ENCODE results near the gene RIMBP2. TPM values are rescaled to one million over a fixed set of nuclear protein-coding genes. Genes with fewer than 3 reads are reported as not detected.
"Not testable (repeated sequence)": the region's sequence is repeated elsewhere in the genome, so short reads cannot be mapped to it uniquely, and the experiment has no call there.

The RIMBP2 gene
- total RNA-seq, 1 donor from 2014 or later, result not detected

DNA sequence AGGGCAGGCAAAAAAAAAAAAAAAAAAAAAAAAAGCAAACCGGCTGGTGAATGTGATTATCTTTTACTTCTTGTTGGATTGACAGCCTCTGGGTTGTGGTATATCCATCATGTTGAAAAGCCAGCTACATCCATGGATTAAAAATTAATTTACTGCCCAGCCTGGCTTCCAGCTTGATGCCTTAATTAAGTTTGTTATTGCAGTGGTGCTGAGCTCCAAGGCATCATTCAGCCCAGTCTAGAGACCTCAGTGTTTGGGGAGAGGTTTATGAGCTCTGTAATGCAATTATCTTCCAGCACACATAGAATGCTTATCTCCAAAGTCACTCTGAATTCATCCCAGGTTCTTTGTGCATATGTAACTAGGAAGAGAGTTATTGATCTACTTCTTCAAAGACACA lies 114.8 kb downstream of the RIMBP2 start:
- intact Hi-C loops (cut with DNase I), result no loop called here
- no peak for ATAC-seq (ENCODE audit: poor library complexity)

DNA sequence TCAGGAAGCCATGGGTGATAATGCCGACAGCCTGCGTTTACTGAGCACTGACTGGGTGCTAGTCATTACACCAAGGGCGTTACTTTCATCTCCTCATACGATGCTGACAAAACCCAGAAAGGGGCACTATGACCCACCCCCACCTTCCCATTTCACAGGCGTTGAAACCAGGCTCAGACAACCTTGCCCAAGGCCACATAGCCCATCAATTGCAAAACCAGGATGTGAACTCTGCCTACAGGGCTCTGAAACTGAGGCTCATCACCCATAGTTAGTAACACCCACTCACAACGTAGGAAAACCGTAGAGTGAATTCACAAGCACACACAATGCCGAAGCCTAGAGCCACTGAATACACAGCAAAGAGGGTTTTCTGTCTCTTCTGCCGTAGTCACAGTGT lies 119.9 kb downstream of the RIMBP2 start:
- no peak for DNase-seq
- intact Hi-C loops (cut with DNase I), result no loop called here
- ATAC-seq (ENCODE audit: poor library complexity), result no peak

More for the DNA sequence above, 114.8 kb downstream of the RIMBP2 start:
- DNase-seq, result no peak

DNA sequence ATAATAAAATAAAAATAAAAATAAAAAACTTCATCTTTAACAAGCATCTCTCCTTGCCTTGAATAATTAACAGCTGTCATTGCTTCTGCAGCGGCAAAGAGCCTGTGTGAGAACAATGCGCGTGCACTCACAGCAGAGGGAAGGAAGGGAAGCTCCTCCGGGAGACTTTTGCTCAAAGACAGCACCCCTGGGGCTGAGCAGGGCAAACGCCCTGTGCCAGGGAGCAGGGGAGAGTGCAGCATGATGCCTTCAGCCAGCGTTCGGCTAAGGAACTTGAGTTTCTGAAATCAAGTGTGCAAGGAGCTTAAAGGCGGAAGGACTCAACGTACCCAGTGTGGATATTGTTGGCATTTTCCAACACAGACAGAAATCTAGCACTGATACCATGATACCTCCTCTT lies 120.5 kb downstream of the RIMBP2 start:
- ATAC-seq (ENCODE audit: poor library complexity), result no peak
- intact Hi-C loops (cut with DNase I), result no loop called here
- no peak for DNase-seq

DNA sequence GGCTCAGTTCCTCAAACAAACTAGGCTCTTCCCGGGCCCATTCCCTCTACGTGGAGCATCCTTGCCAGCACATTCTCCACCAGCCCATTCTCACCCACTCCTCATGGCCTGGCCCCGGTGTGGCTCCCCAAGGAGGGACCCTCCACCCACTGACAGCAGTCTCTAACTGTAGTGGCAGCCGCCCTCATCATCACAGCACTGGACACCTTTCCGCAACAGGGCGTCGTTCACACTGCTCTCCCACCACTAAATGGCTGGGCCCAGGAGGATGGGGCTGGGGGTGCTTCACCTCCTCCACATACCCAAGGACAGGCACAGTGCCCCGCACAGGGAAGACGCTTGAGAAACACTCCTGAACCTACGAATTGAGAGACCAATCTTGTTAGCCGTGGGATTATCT lies 123.0 kb downstream of the RIMBP2 start:
- DNase-seq, result no peak
- intact Hi-C loops (cut with DNase I), result no loop called here
- no peak for ATAC-seq (ENCODE audit: poor library complexity)

DNA sequence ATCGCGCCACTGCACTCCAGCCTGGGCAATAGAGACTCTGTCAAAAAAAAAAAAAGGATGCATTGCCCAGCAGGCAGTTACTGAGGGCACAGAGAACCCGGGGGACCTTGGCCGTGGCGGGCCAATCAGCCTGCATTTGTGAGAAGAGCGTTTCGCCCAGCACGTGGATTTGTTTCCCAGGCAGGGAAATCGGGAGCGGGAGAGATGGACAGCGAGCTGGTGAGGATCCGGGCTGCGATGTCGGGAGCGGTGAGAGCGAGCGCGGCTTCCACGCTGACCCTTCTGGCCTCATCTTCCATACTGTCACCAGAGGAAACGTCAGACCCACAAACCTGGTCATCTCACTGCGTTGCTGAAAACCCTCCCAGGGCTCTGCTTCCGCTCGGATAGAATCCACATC lies 123.5 kb downstream of the RIMBP2 start:
- no peak for DNase-seq
- no peak for ATAC-seq (ENCODE audit: poor library complexity)
- intact Hi-C loops (cut with DNase I), result no loop called here

DNA sequence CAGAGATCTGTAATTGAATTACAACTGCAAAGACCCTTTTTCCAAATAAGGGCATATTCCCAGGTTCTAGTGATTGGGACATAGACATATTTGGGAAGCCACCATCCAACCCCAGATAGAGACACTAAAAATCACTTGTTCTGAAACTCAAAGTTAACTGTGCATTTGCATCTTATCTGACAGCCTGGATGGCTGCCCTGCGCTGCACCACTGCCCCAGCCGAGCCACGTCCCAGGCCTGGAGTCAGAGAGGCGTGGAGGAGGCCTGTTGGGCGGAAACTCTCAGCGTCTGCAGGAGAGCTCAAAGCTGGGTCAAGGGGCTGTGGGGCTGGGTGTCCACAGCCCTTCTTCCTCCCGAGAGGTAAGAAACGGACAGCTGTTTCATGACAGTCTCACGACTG lies 124.4 kb downstream of the RIMBP2 start:
- intact Hi-C loops (cut with DNase I), result no loop called here
- ATAC-seq (ENCODE audit: poor library complexity), result no peak
- no peak for DNase-seq

DNA sequence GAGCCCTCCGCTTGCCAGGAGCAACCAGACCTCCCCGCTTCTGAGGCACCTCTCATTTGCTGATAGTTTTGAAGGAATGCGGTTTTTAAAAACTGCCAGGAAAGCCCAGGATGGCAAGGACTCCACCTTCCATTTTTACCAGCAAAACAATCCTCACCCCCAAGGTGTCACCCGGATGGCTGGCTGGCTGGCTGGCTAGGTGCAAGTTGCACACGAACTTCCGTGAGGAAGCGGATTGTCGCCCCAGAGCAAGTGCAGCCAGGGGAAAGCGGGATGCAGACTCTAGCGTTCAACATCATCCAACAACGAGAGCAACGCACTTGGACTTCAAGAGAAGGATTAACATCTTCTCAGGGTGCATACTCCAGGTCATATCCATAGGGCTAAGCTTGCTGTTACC lies 125.4 kb downstream of the RIMBP2 start:
- no peak for DNase-seq
- intact Hi-C loops (cut with DNase I), result no loop called here
- ATAC-seq (ENCODE audit: poor library complexity), result no peak

DNA sequence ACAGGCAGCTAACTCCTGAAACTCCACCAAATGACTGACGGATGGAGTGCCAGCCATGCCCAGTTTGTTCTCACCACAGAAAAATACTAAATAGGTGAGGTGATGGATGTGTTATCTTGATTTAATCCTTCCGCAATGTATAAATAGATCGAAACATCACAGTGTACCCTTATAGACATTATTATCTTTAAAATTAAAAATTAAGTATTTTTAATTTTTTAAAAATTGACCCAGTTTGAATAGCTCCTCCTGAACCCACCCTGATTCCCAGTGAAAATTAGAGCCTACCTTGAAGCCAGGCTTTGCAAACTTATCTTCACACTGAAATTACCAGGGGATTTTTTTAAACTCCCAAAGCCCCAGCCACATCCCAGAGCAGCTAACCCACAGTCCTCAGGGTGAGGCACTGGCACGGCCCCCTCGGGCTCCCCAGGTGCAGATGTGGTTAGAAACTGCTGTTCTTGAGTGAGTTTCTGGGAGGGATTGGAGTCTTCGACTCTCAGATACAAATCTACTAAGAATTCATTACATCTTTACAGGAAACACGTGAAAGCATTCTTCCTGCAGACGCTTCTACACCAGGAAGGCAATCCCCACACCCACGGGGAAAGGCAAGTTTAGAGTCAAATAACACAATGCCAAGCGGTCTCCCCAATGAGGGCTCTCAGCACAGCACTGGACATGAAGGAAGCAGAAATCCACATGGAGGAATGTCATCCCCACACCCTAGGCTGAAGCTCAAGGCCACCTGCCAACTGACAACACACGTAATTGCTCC lies 126.4 kb downstream of the RIMBP2 start:
- intact Hi-C loops (cut with DNase I), result no loop called here
- ATAC-seq (ENCODE audit: poor library complexity) (no peak), DNase-seq (no peak)

DNA sequence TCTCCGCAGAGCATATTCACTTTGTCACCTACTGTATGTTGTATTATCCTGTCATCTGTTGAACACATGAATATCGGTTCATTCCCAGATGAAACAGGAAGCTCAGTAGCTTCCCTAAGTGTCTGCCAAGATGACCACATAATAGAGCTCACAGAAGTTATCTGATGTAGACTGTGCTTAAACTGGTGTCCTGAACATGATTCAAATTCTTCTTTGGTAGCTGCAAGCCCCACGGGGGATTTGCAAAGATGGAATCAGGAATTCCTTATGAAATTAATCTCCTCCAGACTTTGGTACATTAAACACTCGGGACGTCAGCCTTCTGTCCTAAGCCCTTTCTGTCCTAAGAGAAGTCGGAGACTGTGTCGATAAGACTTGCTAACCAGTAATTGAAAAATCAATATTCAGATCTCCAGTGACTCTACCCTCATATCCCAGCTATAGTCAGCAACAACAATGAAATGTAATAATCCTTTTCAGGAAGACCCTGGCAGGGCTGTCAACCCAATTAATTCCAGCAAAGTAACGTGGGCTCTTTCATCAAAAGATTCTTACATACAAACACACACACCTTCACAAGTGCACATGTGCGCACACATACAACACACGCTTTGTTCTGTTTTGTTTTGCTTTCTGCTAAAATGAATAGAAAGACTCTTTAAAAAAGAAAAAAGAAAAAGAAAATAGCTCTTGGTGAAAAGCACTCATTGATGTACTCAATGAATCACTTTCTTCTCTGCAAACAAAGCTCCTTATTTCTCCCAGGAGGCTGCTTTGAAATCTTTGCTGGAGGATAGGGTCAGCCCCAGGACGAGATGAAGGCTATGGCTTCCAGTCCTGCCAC lies 127.2 kb downstream of the RIMBP2 start:
- intact Hi-C loops (cut with DNase I), result no loop called here
- DNase-seq (no peak), ATAC-seq (ENCODE audit: poor library complexity) (no peak)

DNA sequence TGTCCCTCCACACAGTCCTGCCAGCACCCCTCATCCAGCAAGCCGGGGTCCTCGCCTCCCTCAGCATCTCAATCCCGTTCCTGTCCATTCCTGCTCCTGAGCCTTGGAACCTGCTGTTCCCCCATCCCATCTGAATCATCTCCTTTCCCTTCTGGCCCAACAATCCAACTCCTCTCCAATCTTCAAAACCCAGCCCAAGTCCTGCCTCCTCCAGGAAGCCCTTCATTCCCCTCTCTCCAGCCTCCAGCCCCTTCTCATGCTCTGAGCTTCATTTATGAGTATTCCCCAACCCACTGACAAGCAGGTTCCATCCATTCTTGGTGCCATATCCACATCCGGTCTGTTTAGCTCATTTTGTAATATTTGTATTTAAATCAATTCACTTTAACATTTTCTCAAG lies 128.1 kb downstream of the RIMBP2 start:
- DNase-seq (no peak), ATAC-seq (ENCODE audit: poor library complexity) (no peak)

DNA sequence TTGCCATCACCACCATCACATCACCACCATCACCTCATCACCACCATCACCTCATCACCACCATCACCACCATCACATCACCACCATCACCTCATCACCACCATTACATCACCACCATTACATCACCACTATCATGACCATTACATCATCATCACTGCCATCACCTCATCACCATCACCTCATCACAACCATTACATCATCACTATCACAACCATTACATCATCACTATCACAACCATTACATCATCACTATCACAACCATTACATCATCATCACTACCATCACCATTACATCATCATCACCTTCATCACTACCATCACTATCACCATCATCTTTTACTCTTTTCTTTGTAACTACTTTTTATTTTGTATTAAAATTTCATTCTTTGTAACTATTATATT lies 131.6 kb downstream of the RIMBP2 start:
- ATAC-seq (ENCODE audit: poor library complexity); DNase-seq; intact Hi-C loops (cut with DNase I): not testable (repeated sequence)

More for the DNA sequence above, 128.1 kb downstream of the RIMBP2 start:
- intact Hi-C loops (cut with DNase I), result no loop called here

DNA sequence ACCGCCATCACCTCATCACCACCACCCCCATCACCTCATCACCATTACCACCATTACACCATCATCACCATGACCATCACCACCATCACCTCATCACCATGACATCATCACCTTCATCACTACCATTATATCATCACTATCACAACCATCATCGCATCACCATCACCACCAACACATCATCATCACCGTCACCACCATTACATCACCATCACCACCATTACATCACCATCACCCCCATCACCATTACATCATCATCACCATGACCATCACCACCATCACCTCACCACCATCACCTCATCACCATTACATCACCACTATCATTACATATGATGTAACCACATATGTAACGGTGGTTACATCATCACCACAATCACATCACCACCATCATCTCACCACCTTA lies 132.3 kb downstream of the RIMBP2 start:
- intact Hi-C loops (cut with DNase I), result no loop called here
- no peak for ATAC-seq (ENCODE audit: poor library complexity)
- no peak for DNase-seq

DNA sequence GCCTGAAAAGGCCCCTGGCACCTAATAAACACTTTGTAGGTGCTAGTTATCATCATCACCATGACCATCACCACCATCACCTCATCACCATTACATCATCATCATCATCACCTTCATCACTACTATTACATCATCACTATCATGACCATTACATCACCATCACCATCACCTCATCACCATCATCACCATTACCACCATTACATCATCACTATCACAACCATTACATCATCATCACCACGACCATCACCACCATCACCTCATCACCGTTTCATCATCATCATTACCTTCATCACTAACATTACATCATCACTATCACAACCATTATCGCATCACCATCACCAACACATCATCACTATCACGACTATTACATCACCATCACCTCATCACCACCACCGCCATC lies 132.8 kb downstream of the RIMBP2 start:
- DNase-seq (no peak), ATAC-seq (ENCODE audit: poor library complexity) (no peak)
- intact Hi-C loops (cut with DNase I), result no loop called here

DNA sequence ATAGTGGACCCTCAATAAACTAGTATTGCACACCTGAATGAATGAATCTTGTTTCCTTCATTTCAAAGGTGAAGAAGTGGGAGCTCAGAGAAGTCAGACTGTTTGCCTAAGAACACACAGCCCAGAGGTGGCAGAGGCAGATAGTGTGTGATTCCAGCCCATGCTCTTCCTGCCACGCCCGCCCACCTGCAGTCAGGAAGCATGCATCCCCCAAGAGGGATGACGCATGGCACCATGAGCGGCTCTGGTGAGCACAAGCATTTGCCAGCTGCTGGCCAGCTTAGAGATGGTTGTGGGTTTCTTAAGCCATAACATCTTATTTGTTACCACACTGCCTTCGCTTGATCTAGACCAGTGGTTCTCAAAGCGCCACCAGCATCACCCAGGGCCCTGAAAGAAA lies 133.8 kb downstream of the RIMBP2 start:
- DNase-seq, result no peak
- intact Hi-C loops (cut with DNase I), result no loop called here
- ATAC-seq (ENCODE audit: poor library complexity), result no peak

DNA sequence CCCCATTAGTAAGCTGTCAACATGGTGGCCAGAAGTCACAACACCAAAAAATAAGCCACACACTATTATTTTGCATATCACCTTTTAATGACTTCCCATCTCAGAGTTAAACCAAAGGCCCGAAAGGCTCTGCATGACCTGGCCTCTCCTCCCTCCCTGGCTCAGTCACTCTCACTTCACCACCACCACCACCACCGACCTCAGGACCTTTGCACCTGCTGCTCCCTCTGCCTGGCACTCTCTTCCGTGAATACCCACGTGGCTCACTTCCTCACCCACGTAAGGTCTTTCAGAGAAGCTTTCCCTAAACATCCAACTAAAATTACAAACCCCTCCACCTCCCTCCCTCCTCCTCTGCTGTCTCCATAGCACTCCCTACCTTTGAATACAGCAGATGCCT lies 134.3 kb downstream of the RIMBP2 start:
- intact Hi-C loops (cut with DNase I), result no loop called here
- DNase-seq, result no peak
- ATAC-seq (ENCODE audit: poor library complexity), result no peak

DNA sequence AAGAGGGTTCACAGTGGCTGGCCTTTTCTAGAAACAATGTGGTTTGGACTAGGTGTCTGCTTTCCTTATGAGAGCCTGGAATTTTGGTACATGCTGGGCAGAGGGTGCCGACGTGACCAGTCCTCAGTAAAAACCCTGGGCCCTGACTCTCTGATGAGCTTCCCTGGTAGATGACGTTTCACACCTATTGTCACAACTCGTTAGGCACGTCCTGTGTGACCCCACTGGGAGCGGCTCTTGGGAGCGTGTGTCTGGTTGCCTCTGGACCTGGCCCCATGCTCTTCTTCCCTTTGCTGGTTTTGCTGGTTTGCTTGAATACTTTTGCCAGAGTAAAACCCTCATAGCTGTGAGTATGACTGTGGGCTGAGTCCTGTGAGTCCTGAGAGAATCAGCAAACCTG lies 136.9 kb downstream of the RIMBP2 start:
- no peak for ATAC-seq (ENCODE audit: poor library complexity)
- intact Hi-C loops (cut with DNase I), result no loop called here
- no peak for DNase-seq

DNA sequence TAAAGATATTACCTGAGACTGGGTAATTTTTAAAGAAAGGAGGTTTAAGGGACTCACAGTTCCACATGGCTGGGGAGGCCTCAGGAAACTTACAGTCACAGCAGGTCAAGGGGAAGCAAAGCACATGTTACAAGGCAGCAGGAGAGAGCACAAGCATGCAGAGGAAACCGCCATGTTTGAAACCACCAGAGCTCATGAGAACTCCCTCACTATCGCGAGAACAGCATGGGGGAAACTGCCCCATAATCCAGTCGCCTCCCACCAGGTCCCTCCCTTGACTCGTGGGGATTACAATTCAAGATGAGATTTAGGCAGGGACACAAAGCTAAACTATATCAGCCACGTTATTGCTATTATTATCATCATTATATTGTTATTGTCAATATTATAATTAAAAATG lies 138.7 kb downstream of the RIMBP2 start:
- DNase-seq (no peak), ATAC-seq (ENCODE audit: poor library complexity) (no peak)

DNA sequence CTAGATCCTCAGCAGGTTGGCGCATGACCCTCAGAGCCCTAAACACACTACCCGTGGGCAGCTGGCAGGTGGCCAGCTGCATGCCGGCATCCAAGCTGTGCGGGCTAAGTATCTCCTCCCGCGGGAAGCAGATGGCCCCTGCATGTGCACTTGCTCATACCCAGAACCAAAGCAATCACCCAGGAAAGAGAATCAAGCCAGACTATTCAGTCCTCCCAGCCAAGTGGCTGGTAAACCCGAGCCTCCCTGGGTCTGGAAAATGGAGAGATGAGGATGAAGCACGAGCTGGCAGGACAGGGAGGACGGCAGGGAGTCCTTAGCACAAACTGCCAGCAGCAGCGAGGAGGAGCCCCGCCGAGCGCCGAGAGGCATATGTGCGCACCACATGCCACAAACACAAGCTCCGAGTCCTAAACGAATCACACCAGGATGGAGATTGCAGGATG lies 139.7 kb downstream of the RIMBP2 start:
- ATAC-seq (ENCODE audit: poor library complexity), result no peak
- intact Hi-C loops (cut with DNase I), result no loop called here
- no peak for DNase-seq

More for the DNA sequence above, 138.7 kb downstream of the RIMBP2 start:
- intact Hi-C loops (cut with DNase I), result no loop called here

DNA sequence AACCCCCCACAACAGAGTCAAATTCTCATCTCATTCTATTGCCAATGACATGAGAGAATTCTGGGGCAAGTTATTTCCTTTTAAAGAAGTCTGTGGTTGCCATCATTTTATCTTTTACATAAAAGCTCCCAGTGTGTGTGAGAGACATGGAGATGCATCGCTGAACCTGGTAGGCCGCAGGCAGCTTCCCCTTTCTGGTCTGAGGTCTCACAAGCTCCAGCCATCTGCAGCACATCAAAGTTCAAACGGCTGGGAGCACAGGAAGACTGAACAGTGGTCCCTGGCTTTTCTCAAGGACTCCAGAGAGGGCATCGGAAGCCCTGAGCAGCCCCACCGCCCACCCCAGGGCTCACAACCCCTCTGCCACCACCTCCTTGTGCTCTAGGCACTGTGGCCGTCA lies 141.7 kb downstream of the RIMBP2 start:
- ATAC-seq (ENCODE audit: poor library complexity) (no peak), DNase-seq (no peak)
- intact Hi-C loops (cut with DNase I), result no loop called here

DNA sequence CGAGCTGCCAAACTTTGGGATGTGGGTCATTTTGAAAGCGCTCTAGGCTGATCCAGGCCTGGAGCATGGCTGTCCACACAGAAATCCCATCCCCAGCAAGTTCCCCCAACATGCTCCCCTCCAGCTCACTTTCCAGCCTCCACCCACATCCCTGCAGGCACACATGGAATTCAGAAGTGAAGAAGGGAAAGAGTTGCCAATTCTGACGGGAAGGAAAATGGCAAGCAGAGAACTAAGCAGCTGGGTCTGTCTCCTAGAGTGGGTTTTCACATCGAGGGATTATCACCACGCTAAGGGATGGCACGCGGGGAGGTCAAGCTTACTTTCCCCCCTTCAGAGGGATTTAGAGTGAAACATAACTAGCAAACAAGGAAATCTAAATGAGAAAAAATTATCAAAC lies 142.3 kb downstream of the RIMBP2 start:
- intact Hi-C loops (cut with DNase I), result no loop called here
- no peak for DNase-seq
- ATAC-seq (ENCODE audit: poor library complexity), result no peak
